ENCODE data around the gene NAPSA. TPM values are rescaled to one million over a fixed set of nuclear protein-coding genes. Genes with fewer than 3 reads are reported as not detected.
A peak's percentile ranks its signal among the peaks of the same experiment; 100 is the strongest.

The NAPSA gene
- total RNA-seq, 1 donor from 2014 or later: not detected

DNA sequence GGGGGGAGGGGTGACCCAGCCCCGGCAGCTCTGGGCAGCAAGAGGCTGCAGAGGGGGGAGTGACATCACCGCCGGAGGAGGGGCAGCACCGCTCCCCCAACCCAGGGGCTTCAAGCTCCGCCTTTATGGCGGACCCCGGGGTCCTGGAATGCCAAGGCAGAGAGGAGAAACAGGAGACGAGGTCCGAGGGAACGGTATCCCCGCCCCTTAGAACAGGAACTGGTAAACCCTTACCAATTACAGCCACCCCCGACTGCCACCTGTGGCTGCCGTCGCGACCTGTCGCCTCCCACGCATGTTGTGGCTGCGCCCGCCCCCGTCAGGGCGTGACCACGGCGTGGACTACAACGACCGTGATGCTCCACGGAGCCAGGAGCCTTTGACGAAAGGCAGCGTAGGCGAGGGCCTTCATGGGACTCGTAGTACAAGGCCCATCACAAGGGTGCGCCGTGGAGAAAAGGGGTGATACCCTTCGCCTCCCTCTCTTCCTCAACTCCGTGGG lies 32.2 kb downstream of the NAPSA start:
- H3K36me3 Mint-ChIP-seq (ENCODE audit: low read depth, unreplicated experiment): peaks cover 2% of the 10 kb centered on the region
- H3K27me3 Mint-ChIP-seq (ENCODE audit: low read depth, unreplicated experiment): no peaks in the 10 kb centered on the region
- H3K9ac ChIP-seq (ENCODE audit: low read length): peak overlapping the region; percentile 47
- H3K9me3 Mint-ChIP-seq (ENCODE audit: unreplicated experiment): peaks cover 20% of the 10 kb centered on the region
- no peak overlapping the region for H3K27ac ChIP-seq (ENCODE audit: low read depth, low read length)
- H3K4me1 Mint-ChIP-seq (ENCODE audit: low read depth, unreplicated experiment): no peaks in the 10 kb centered on the region
- peaks cover 8% of the 10 kb centered on the region for H3K4me1 ChIP-seq (ENCODE audit: insufficient read depth, low read length)
- no peaks in the 10 kb centered on the region for H3K36me3 ChIP-seq (ENCODE audit: insufficient read depth, low read length)
- H3K27ac Mint-ChIP-seq (ENCODE audit: unreplicated experiment): no peak overlapping the region
- H3K4me3 Mint-ChIP-seq (ENCODE audit: unreplicated experiment): no peak overlapping the region
- peak overlapping the region; percentile 59 for H3K4me3 ChIP-seq (ENCODE audit: insufficient read depth, low read depth, low read length)
- no peak for FAIRE-seq
- peaks cover 5% of the 10 kb centered on the region for H3K9me3 ChIP-seq (ENCODE audit: insufficient read depth, low read depth, low read length)
- no peaks in the 10 kb centered on the region for H4K20me1 ChIP-seq (ENCODE audit: insufficient read depth, low read length)
- no peak for TF ChIP-seq EZH2 (IDR thresholded peaks at IDR 0.05; ENCODE audit: insufficient read depth, low read length)
- TF ChIP-seq, protein P1, sequence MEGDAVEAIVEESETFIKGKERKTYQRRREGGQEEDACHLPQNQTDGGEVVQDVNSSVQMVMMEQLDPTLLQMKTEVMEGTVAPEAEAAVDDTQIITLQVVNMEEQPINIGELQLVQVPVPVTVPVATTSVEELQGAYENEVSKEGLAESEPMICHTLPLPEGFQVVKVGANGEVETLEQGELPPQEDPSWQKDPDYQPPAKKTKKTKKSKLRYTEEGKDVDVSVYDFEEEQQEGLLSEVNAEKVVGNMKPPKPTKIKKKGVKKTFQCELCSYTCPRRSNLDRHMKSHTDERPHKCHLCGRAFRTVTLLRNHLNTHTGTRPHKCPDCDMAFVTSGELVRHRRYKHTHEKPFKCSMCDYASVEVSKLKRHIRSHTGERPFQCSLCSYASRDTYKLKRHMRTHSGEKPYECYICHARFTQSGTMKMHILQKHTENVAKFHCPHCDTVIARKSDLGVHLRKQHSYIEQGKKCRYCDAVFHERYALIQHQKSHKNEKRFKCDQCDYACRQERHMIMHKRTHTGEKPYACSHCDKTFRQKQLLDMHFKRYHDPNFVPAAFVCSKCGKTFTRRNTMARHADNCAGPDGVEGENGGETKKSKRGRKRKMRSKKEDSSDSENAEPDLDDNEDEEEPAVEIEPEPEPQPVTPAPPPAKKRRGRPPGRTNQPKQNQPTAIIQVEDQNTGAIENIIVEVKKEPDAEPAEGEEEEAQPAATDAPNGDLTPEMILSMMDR (IDR thresholded peaks at IDR 0.05; ENCODE audit: insufficient read depth, low read depth, low read length): no peak
- peak overlapping the region; percentile 97 for H2AFZ ChIP-seq (ENCODE audit: low read depth, low read length)
- H3K27me3 ChIP-seq (ENCODE audit: insufficient read depth, low read length): peaks cover 15% of the 10 kb centered on the region
- peak; percentile 57 for DNase-seq (ENCODE audit: low read depth)
- no peaks in the 10 kb centered on the region for H3K79me2 ChIP-seq (ENCODE audit: insufficient read depth, low read length)
- peak overlapping the region; percentile 81 for H3K4me2 ChIP-seq (ENCODE audit: low read length)

DNA sequence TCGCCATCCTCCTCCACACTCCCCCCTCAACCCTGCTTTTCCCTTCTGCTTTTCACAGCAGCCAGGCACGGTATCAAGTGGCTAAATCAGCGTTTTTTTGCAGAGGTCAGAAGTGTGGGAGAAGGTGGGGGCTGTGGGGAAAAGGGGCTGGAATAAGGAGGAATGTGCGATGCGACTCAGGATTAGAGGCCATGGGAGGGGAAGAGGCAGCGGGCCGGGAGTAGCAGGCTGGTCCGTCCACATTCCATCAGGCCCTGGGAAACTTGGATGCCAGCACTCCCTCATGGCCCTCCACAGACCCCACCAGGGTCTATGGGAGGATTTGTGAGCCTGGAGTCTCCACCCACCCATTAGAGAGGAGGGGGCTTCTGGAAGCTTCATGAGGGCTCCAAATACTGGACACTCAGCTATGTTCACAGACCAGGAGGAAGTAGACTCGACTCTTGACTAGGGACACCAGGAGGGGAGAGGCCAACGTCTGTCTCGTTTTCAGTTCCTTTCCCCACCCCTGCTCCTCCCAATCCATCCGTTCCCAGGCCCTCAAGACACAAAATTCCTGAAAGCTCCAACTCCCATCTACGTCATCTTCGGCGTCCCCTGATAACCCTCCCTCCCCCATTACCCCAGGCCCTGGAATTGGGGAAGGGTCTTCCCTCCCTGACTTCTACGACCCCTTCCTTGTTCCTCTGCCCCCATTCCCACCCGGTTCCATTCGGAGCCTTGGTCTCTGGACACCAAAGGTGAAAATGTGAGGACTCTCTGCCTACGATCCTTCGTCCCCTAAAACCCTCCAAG lies 33.0 kb downstream of the NAPSA start:
- Mint-ChIP-seq H3K4me3 (ENCODE audit: unreplicated experiment) (no peak overlapping the region), H3K4me1 (ENCODE audit: low read depth, unreplicated experiment) (no peaks in the 10 kb centered on the region), H3K36me3 (ENCODE audit: low read depth, unreplicated experiment) (peaks cover 2% of the 10 kb centered on the region), H3K27me3 (ENCODE audit: low read depth, unreplicated experiment) (no peaks in the 10 kb centered on the region), H3K27ac (ENCODE audit: unreplicated experiment) (no peak overlapping the region), H3K9me3 (ENCODE audit: unreplicated experiment) (peaks cover 22% of the 10 kb centered on the region)
- H3K9me3 ChIP-seq (ENCODE audit: insufficient read depth, low read depth, low read length): peaks cover 5% of the 10 kb centered on the region
- no peak overlapping the region for H2AFZ ChIP-seq (ENCODE audit: low read depth, low read length)
- no peak overlapping the region for H3K9ac ChIP-seq (ENCODE audit: low read length)
- peak overlapping the region; percentile 81 for H3K4me2 ChIP-seq (ENCODE audit: low read length)
- H3K4me1 ChIP-seq (ENCODE audit: insufficient read depth, low read length): peaks cover 8% of the 10 kb centered on the region
- no peaks in the 10 kb centered on the region for H3K36me3 ChIP-seq (ENCODE audit: insufficient read depth, low read length)
- H3K4me3 ChIP-seq (ENCODE audit: insufficient read depth, low read depth, low read length): no peak overlapping the region
- H3K27me3 ChIP-seq (ENCODE audit: insufficient read depth, low read length): peaks cover 20% of the 10 kb centered on the region
- FAIRE-seq (no peak), DNase-seq (ENCODE audit: low read depth) (no peak)
- TF ChIP-seq EZH2 (IDR thresholded peaks at IDR 0.05; ENCODE audit: insufficient read depth, low read length): peak; percentile 4
- TF ChIP-seq, protein P1 (IDR thresholded peaks at IDR 0.05; ENCODE audit: insufficient read depth, low read depth, low read length): no peak
- H4K20me1 ChIP-seq (ENCODE audit: insufficient read depth, low read length): no peaks in the 10 kb centered on the region
- no peaks in the 10 kb centered on the region for H3K79me2 ChIP-seq (ENCODE audit: insufficient read depth, low read length)
- no peak overlapping the region for H3K27ac ChIP-seq (ENCODE audit: low read depth, low read length)

DNA sequence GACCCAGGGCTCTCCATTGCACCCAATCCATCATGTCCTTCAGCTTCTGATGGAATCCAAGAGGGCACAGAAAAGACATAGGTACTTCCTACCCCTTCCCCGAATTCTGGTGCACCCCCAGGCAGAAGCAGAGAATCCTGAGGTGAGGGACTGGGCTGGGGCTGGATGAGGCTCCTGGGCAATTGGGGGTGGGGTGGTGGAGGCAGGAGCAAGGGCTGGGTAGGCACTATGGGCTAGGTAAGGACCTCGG lies 33.5 kb downstream of the NAPSA start:
- DNase-seq (ENCODE audit: low read depth): no peak
- Histone ChIP-seq H3K4me2 (ENCODE audit: low read length) (no peak overlapping the region), H3K36me3 (ENCODE audit: insufficient read depth, low read length) (no peaks in the 10 kb centered on the region), H4K20me1 (ENCODE audit: insufficient read depth, low read length) (no peaks in the 10 kb centered on the region), H3K79me2 (ENCODE audit: insufficient read depth, low read length) (no peaks in the 10 kb centered on the region), H3K9me3 (ENCODE audit: insufficient read depth, low read depth, low read length) (peaks cover 5% of the 10 kb centered on the region), H3K27me3 (ENCODE audit: insufficient read depth, low read length) (peaks cover 25% of the 10 kb centered on the region), H3K4me3 (ENCODE audit: insufficient read depth, low read depth, low read length) (no peak overlapping the region), H2AFZ (ENCODE audit: low read depth, low read length) (no peak overlapping the region), H3K4me1 (ENCODE audit: insufficient read depth, low read length) (peaks cover 8% of the 10 kb centered on the region), H3K27ac (ENCODE audit: low read depth, low read length) (no peak overlapping the region), H3K9ac (ENCODE audit: low read length) (no peak overlapping the region)
- H3K27ac Mint-ChIP-seq (ENCODE audit: unreplicated experiment): no peak overlapping the region
- no peaks in the 10 kb centered on the region for H3K27me3 Mint-ChIP-seq (ENCODE audit: low read depth, unreplicated experiment)
- peaks cover 2% of the 10 kb centered on the region for H3K36me3 Mint-ChIP-seq (ENCODE audit: low read depth, unreplicated experiment)
- no peak overlapping the region for H3K4me3 Mint-ChIP-seq (ENCODE audit: unreplicated experiment)
- TF ChIP-seq, protein P1 (IDR thresholded peaks at IDR 0.05; ENCODE audit: insufficient read depth, low read depth, low read length): no peak
- peak; percentile 15 for TF ChIP-seq EZH2 (IDR thresholded peaks at IDR 0.05; ENCODE audit: insufficient read depth, low read length)
- peaks cover 25% of the 10 kb centered on the region for H3K9me3 Mint-ChIP-seq (ENCODE audit: unreplicated experiment)
- no peaks in the 10 kb centered on the region for H3K4me1 Mint-ChIP-seq (ENCODE audit: low read depth, unreplicated experiment)
- no peak for FAIRE-seq

Measured in astrocyte (in vitro differentiated cells and primary cell).